HG03196 (cell line): ENCODE results near the gene WASHC2C.
"Not testable (repeated sequence)": the region's sequence is repeated elsewhere in the genome, so short reads cannot be mapped to it uniquely, and the experiment has no call there.

Experiments used
- ATAC-seq: cut with Tn5 transposase; IDR thresholded peaks from one replicate; pipeline ENCODE4 v1.9.1; 2021; ENCODE audit not compliant: unreplicated experiment

Gene WASHC2C

GRCh38 chr10:45768334-45768733, 41.3 kb downstream of the WASHC2C start:
- ATAC-seq, result not testable (repeated sequence)

GRCh38 chr10:45771757-45772461, 44.8 kb downstream of the WASHC2C start:
- not testable (repeated sequence) for ATAC-seq

- ATAC-seq, result not testable (repeated sequence)
These were observed 59.2 kb downstream of the WASHC2C start for GRCh38 chr10:45786217-45786616.

GRCh38 chr10:45787212-45787741, 60.2 kb downstream of the WASHC2C start:
- not testable (repeated sequence) for ATAC-seq

GRCh38 chr10:45789991-45790390, 62.9 kb downstream of the WASHC2C start:
- not testable (repeated sequence) for ATAC-seq

GRCh38 chr10:45790694-45791426, 63.8 kb downstream of the WASHC2C start:
- ATAC-seq, result not testable (repeated sequence)

GRCh38 chr10:45794761-45795160, 67.7 kb downstream of the WASHC2C start:
- ATAC-seq, result not testable (repeated sequence)

- not testable (repeated sequence) for ATAC-seq
These were observed 76.3 kb downstream of the WASHC2C start for GRCh38 chr10:45803060-45804010.

- not testable (repeated sequence) for ATAC-seq
These were observed 77.9 kb downstream of the WASHC2C start for GRCh38 chr10:45804996-45805395.

GRCh38 chr10:45809837-45810236, 82.8 kb downstream of the WASHC2C start:
- ATAC-seq, result no peak

- ATAC-seq, result no peak
These were observed 84.0 kb downstream of the WASHC2C start for GRCh38 chr10:45811075-45811474.

- ATAC-seq, result not testable (repeated sequence)
These were observed 85.9 kb downstream of the WASHC2C start for GRCh38 chr10:45812959-45813358.

GRCh38 chr10:45814146-45814545, 87.1 kb downstream of the WASHC2C start:
- ATAC-seq, result not testable (repeated sequence)

GRCh38 chr10:45817130-45817859, 90.2 kb downstream of the WASHC2C start:
- ATAC-seq, result no peak

- no peak for ATAC-seq
These were observed 90.8 kb downstream of the WASHC2C start for GRCh38 chr10:45817912-45818311.

- no peak for ATAC-seq
These were observed 92.5 kb downstream of the WASHC2C start for GRCh38 chr10:45819552-45819951.

GRCh38 chr10:45820107-45820830, 93.2 kb downstream of the WASHC2C start:
- ATAC-seq, result not testable (repeated sequence)

- ATAC-seq, result not testable (repeated sequence)
These were observed 95.9 kb downstream of the WASHC2C start for GRCh38 chr10:45822918-45823317.
